Upper lobe of right lung (tissue), 1 donor: Measurements from ENCODE around the gene PDZD8. TPM values are rescaled to one million over a fixed set of nuclear protein-coding genes. Genes with fewer than 3 reads are reported as not detected.

Experiments used
- ATAC-seq: fragments of 200-7000 bp; cut with Tn5 transposase; one replicate; pipeline ENCODE4 v1.9.1; 2020; ENCODE audit warnings: mild to moderate bottlenecking, moderate library complexity
- DNase-seq: peaks from one replicate; pipeline ENCODE4 v3.0.0-alpha.2; 2020
- H3K27ac ChIP-seq: fragments of 200-600 bp; one replicate; pipeline ENCODE4 v1.8.0; 2022
- H3K27me3 ChIP-seq: fragments of 200-600 bp; one replicate; pipeline ENCODE4 v1.8.0; 2022; ENCODE audit warnings: mild to moderate bottlenecking
- H3K36me3 ChIP-seq: fragments of 200-600 bp; one replicate; pipeline ENCODE4 v1.8.0; 2022
- H3K4me1 ChIP-seq: fragments of 200-600 bp; one replicate; pipeline ENCODE4 v1.8.0; 2022
- H3K4me3 ChIP-seq: fragments of 200-600 bp; one replicate; pipeline ENCODE4 v1.8.0; 2022; ENCODE audit warnings: mild to moderate bottlenecking
- H3K9me3 ChIP-seq: fragments of 200-600 bp; one replicate; pipeline ENCODE4 v1.8.0; 2022
- intact Hi-C: fragments of 100-400 bp; cut with DNase I; formaldehyde crosslinking; loops from one replicate; pipeline ENCODE4 v1.11.0; 2022
- total RNA-seq: library from RNA; stranded (reverse); fragmentation: NEBNext Ultra II Directional; extraction: Animal tissue kit (Norgen Biotek cat#: 25700); gene quantifications from one replicate; pipeline ENCODE4 v1.2.1, GENCODE V29; 2021
- TF ChIP-seq, protein P1 (sequence below): fragments of 200-600 bp; IDR thresholded peaks from one replicate; pipeline ENCODE4 v1.8.0; 2022; ENCODE audit warnings: antibody characterized with exemption
- donor health status: DM: no; HTN: yes; CAD: no; lungs with severe emphysema.

Gene PDZD8
- total RNA-seq, 1 donor from 2014 or later, result 38.7 TPM

DNA sequence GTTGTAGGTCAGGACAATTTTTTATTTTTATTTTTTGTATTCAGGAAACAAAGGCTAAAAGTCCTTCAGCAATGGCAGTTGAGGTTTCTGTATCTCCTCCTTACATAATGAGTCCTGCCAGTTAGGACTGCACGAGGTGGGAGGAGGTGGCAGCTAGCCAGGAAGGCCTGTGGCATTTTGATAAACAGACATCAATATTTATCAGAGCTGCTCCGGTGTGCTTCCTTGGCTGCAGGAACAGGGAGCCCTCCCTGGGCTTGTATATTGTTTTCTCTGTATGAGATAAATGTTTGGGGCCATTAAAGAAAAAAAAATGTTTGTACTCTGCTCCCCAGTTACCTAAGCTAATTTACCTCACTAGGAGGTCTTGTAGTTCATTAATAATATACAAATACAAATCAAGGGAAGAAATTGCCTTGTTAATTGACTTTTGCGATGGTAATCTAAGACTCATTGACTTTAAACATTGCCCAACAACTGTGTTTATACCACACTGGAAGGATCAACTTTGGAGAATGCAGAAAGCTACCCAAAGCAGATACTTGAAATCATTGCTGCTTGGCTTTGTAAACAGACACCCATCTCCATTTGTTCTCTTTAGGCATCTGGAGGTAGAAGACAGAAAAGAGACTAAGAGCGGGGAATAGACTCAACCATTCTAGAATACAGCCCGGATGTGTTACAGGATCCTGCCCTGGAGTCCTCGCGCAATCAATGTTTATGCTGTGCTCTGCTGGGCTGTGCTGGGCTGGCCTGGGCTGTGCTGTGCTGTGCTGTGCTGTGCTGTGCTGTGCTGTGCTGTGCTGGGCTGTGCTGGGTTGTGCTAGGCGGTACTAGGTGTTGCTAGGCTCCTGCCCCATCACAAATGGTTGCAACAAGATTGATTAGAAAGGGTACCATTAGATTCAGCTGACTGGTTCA, 36.5 kb upstream of the PDZD8 start:
- TF ChIP-seq, protein P1, sequence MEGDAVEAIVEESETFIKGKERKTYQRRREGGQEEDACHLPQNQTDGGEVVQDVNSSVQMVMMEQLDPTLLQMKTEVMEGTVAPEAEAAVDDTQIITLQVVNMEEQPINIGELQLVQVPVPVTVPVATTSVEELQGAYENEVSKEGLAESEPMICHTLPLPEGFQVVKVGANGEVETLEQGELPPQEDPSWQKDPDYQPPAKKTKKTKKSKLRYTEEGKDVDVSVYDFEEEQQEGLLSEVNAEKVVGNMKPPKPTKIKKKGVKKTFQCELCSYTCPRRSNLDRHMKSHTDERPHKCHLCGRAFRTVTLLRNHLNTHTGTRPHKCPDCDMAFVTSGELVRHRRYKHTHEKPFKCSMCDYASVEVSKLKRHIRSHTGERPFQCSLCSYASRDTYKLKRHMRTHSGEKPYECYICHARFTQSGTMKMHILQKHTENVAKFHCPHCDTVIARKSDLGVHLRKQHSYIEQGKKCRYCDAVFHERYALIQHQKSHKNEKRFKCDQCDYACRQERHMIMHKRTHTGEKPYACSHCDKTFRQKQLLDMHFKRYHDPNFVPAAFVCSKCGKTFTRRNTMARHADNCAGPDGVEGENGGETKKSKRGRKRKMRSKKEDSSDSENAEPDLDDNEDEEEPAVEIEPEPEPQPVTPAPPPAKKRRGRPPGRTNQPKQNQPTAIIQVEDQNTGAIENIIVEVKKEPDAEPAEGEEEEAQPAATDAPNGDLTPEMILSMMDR, result no peak
- H3K36me3 ChIP-seq, result no peaks in the 10 kb centered on the region
- DNase-seq (no peak), ATAC-seq (peak; percentile 58)
- H3K4me3 ChIP-seq, result no peak overlapping the region
- intact Hi-C loops, result no loop called here
- H3K27me3 ChIP-seq, result no peaks in the 10 kb centered on the region
- H3K27ac ChIP-seq, result no peak overlapping the region
- H3K4me1 ChIP-seq, result no peaks in the 10 kb centered on the region
- no peaks in the 10 kb centered on the region for H3K9me3 ChIP-seq

DNA sequence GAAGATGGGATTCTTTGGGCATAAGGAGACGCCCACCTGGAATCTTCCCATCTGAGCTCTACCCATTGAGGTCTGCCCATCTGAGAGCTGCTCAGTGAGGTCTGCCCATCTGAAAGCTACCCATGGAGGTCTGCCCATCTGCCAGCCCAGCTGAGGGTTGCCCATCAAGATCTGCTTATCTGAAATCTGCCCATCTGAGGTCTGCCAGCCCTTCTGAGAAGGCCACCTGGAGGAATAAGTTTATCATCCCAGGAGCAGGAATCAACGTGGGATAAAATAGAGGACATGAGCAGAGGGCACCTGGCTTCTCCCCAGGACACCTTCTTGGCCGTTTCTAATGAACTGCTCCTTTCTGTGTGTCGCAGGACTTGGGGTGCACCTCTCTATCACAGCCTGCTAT, 35.3 kb upstream of the PDZD8 start:
- DNase-seq (no peak), ATAC-seq (no peak)
- intact Hi-C loops, result no loop called here
- H3K4me1 ChIP-seq, result no peaks in the 10 kb centered on the region
- TF ChIP-seq, protein P1, result no peak
- no peak overlapping the region for H3K27ac ChIP-seq
- H3K9me3 ChIP-seq, result no peaks in the 10 kb centered on the region
- no peaks in the 10 kb centered on the region for H3K27me3 ChIP-seq
- no peak overlapping the region for H3K4me3 ChIP-seq
- H3K36me3 ChIP-seq, result no peaks in the 10 kb centered on the region

DNA sequence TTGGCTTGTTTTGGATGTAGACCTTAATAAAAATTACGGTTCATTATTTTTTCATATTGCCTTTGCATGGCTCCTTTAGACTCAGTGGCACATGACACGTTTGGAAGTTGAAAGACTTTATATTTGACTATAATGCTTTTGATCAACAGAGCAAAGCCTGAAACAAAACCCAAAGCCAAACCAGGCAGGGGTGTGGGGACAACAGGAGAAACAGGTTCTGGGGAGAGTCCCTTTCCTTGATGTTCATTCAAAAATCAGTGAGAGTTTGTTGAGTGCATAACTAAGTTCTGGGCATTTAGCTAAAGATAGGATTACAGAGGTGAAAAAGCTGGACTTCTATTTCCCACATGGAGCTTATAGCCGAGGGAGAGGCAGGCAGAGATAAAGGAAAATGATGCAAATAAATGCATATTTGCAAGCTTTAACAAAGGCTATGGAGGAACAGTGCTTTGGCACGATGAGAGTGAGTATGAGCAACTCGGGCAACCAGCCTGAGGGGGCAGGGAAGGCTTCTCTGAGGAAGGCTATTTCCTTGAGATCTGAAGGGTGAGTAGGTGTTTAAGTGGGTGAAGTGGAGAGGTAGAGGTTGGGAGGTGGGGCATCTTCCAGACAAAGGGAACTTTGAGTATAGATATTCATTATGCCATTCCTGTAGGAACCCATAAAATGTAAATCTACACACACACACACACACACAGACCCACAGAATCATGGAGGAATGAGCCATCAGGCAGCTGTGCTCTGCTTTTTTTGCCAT, 34.5 kb upstream of the PDZD8 start:
- DNase-seq, result no peak
- H3K27me3 ChIP-seq, result no peaks in the 10 kb centered on the region
- peak; percentile 53 for ATAC-seq
- intact Hi-C loops, result no loop called here
- no peak overlapping the region for H3K27ac ChIP-seq
- H3K4me1 ChIP-seq, result no peaks in the 10 kb centered on the region
- no peaks in the 10 kb centered on the region for H3K9me3 ChIP-seq
- H3K36me3 ChIP-seq, result no peaks in the 10 kb centered on the region
- no peak overlapping the region for H3K4me3 ChIP-seq
- TF ChIP-seq, protein P1, result no peak

DNA sequence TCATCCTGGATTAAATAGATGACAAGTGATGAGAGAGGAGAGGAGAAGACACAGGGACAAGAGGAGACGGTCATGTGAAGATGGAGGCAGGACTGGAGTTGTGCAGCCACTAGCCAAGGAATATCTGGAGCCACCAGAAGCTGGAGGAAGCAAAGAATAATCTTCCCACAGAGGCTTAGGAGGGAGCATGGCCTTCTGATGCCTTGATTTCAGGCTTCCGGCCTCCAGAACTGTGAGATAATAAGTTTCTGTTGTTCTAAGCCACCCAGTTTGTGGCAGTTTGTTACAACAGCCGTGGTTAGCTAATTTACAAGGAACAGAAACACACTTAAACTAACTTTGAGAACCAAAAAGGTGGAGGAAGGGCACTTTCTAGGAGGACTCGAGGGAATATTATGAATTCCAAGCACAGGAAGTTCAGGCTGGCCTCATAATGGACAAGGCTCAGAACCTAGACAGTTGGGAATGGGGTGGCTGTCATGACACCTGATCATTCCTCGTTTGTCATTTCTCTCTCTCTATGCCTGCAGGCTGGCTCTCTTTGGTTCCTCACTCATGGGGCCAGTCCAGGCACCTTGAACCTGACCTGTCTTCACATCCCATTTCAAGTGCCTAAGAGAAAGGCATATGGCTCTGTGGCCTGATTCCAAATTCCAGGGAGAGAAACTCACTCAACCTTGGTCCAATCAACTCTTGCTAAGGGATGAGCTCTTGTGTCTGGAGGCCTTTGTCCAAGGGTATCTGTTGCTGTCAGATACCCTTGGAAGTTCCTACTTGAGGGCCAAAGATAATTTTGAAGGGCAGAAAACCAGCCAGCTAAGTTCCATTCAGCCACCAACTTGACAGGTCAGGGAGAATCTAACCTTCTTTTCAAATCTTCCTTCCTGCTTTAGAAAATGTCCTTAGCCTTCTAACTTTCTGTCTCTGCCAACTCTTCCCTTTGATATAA, 33.5 kb upstream of the PDZD8 start:
- Histone ChIP-seq H3K9me3 (no peaks in the 10 kb centered on the region), H3K4me3 (no peak overlapping the region), H3K27me3 (no peaks in the 10 kb centered on the region), H3K4me1 (no peaks in the 10 kb centered on the region), H3K36me3 (no peaks in the 10 kb centered on the region), H3K27ac (no peak overlapping the region)
- TF ChIP-seq, protein P1, result no peak
- ATAC-seq (no peak), DNase-seq (no peak)
- intact Hi-C loops, result no loop called here

DNA sequence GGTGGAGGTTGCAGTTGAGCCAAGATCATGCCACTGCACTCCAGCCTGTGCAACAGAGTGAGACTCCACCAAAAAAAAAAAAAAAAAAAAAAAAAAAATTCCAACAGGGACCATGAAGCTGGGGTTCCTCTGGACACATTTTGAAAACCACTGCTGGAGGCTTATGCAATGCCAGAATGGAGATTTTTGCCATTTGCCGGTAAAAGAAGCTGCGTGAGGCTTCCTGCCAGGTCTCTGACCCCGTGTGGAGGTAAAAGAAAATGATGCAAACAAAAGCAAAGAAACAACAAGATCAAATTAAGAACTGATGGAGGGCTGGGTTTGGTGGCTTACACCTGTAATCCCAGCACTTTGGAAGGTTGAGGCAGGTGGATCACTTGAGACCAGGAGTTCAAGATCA, 30.5 kb upstream of the PDZD8 start:
- Histone ChIP-seq H3K27ac (no peak overlapping the region), H3K36me3 (no peaks in the 10 kb centered on the region), H3K4me3 (no peak overlapping the region), H3K27me3 (no peaks in the 10 kb centered on the region), H3K9me3 (no peaks in the 10 kb centered on the region), H3K4me1 (no peaks in the 10 kb centered on the region)
- ATAC-seq (no peak), DNase-seq (no peak)
- intact Hi-C loops, result no loop called here
- TF ChIP-seq, protein P1, result no peak
